ENCODE results near the gene CAPG. TPM values are rescaled to one million over a fixed set of nuclear protein-coding genes. Genes with fewer than 3 reads are reported as not detected.
A peak's percentile ranks its signal among the peaks of the same experiment; 100 is the strongest.

The CAPG gene
- 469 TPM for polyA plus RNA-seq (2012; ENCODE audit: insufficient read depth, insufficient read length)

- peak within 1 kb of the TSS; percentile 62 for H3K4me3 ChIP-seq (ENCODE audit: low read length)
- DNase-seq (ENCODE audit: low read depth, low spot score) = no peak
Measured at GRCh38 chr2:85409845-85410583, at the start of gene CAPG. TSS of gene CAPG (minus strand) at chr2:85410366. CDS start at chr2:85402145, 8,221 bp downstream.

- no peak for DNase-seq (ENCODE audit: low read depth, low spot score)
- no peak overlapping the region for H3K4me3 ChIP-seq (ENCODE audit: low read length)
Measured at GRCh38 chr2:85459771-85460170, 49.6 kb upstream of the CAPG start.

GRCh38 chr2:85458601-85459563 lies 48.7 kb upstream of the CAPG start:
- no peak overlapping the region for H3K4me3 ChIP-seq (ENCODE audit: low read length)
- DNase-seq (ENCODE audit: low read depth, low spot score) = no peak

- no peak for DNase-seq (ENCODE audit: low read depth, low spot score)
- H3K4me3 ChIP-seq (ENCODE audit: low read length) = no peak overlapping the region
Measured at GRCh38 chr2:85457877-85458316, 47.7 kb upstream of the CAPG start.

GRCh38 chr2:85457043-85457442 lies 46.9 kb upstream of the CAPG start:
- H3K4me3 ChIP-seq (ENCODE audit: low read length) = no peak overlapping the region
- no peak for DNase-seq (ENCODE audit: low read depth, low spot score)

- no peak overlapping the region for H3K4me3 ChIP-seq (ENCODE audit: low read length)
- no peak for DNase-seq (ENCODE audit: low read depth, low spot score)
Measured at GRCh38 chr2:85455552-85456090, 45.5 kb upstream of the CAPG start.

- DNase-seq (ENCODE audit: low read depth, low spot score) = no peak
- H3K4me3 ChIP-seq (ENCODE audit: low read length) = no peak overlapping the region
Measured at GRCh38 chr2:85453571-85453970, 43.4 kb upstream of the CAPG start.

GRCh38 chr2:85452237-85452636 lies 42.1 kb upstream of the CAPG start:
- no peak overlapping the region for H3K4me3 ChIP-seq (ENCODE audit: low read length)
- DNase-seq (ENCODE audit: low read depth, low spot score) = no peak

- no peak for DNase-seq (ENCODE audit: low read depth, low spot score)
- no peak overlapping the region for H3K4me3 ChIP-seq (ENCODE audit: low read length)
Measured at GRCh38 chr2:85449214-85449588, 39.0 kb upstream of the CAPG start.

- no peak overlapping the region for H3K4me3 ChIP-seq (ENCODE audit: low read length)
- no peak for DNase-seq (ENCODE audit: low read depth, low spot score)
Measured at GRCh38 chr2:85448461-85449213, 38.5 kb upstream of the CAPG start.

GRCh38 chr2:85447222-85447585 lies 37.0 kb upstream of the CAPG start:
- H3K4me3 ChIP-seq (ENCODE audit: low read length) = no peak overlapping the region
- DNase-seq (ENCODE audit: low read depth, low spot score) = no peak

- no peak for DNase-seq (ENCODE audit: low read depth, low spot score)
- H3K4me3 ChIP-seq (ENCODE audit: low read length) = no peak overlapping the region
Measured at GRCh38 chr2:85446296-85447221, 36.4 kb upstream of the CAPG start.

- DNase-seq (ENCODE audit: low read depth, low spot score) = no peak
- no peak overlapping the region for H3K4me3 ChIP-seq (ENCODE audit: low read length)
Measured at GRCh38 chr2:85445316-85446295, 35.4 kb upstream of the CAPG start.

- DNase-seq (ENCODE audit: low read depth, low spot score) = no peak
- H3K4me3 ChIP-seq (ENCODE audit: low read length) = no peak overlapping the region
Measured at GRCh38 chr2:85444629-85445172, 34.5 kb upstream of the CAPG start.

GRCh38 chr2:85441864-85442263 lies 31.7 kb upstream of the CAPG start:
- H3K4me3 ChIP-seq (ENCODE audit: low read length) = no peak overlapping the region
- DNase-seq (ENCODE audit: low read depth, low spot score) = no peak

- no peak overlapping the region for H3K4me3 ChIP-seq (ENCODE audit: low read length)
- no peak for DNase-seq (ENCODE audit: low read depth, low spot score)
Measured at GRCh38 chr2:85440729-85441128, 30.6 kb upstream of the CAPG start.

- DNase-seq (ENCODE audit: low read depth, low spot score) = no peak
- H3K4me3 ChIP-seq (ENCODE audit: low read length) = no peak overlapping the region
Measured at GRCh38 chr2:85439986-85440385, 29.8 kb upstream of the CAPG start.
